Measurements from ENCODE around the gene KRT72.

Gene KRT72

GRCh38 chr12:52606581-52607218 lies 5.4 kb upstream of the KRT72 start:
- no peaks in the 10 kb centered on the region for H3K4me1 ChIP-seq (ENCODE audit: control insufficient read depth, insufficient read depth, low read length)
- no peak overlapping the region for H3K4me3 ChIP-seq (ENCODE audit: low read depth, low read length)
- no peaks in the 10 kb centered on the region for H3K9me3 ChIP-seq (ENCODE audit: control insufficient read depth, insufficient read depth, low read depth, low read length)
- CTCF ChIA-PET, result interaction anchor here (0.9 to 1.0 kb wide), 2 partner anchors 260 to 452 kb away, joined by 3 to 4 read pairs; no protein-coding TSS in a partner anchor
- peak; percentile 59 for TF ChIP-seq SCRT2 (tag by site-specific recombination; IDR thresholded peaks at IDR 0.05)
- TF ChIP-seq ZNF169 (tag by site-specific recombination; IDR thresholded peaks at IDR 0.05), result no peak
- TF ChIP-seq ZNF221 (tag by site-specific recombination; IDR thresholded peaks at IDR 0.05; ENCODE audit: borderline replicate concordance), result no peak
- POLR2A ChIA-PET, result no interaction called here
- H3K36me3 ChIP-seq (ENCODE audit: control insufficient read depth in 2 of 2, insufficient read depth in 1 of 2, low read length in 2 of 2), result no peaks in the 10 kb centered on the region
- H3K27ac ChIP-seq (ENCODE audit: extremely low read depth, low read depth, low read length), result no peak overlapping the region

- no peak for TF ChIP-seq ZNF544 (tag by site-specific recombination; IDR thresholded peaks at IDR 0.05)
- TF ChIP-seq ZFP3 (tag by site-specific recombination; IDR thresholded peaks at IDR 0.05; ENCODE audit: low read depth), result no peak
- no peak for TF ChIP-seq ZNF560 (tag by site-specific recombination; IDR thresholded peaks at IDR 0.05; ENCODE audit: borderline replicate concordance)
- no peak for TF ChIP-seq ZNF221 (tag by site-specific recombination; IDR thresholded peaks at IDR 0.05; ENCODE audit: borderline replicate concordance)
- TF ChIP-seq ZNF621 (tag by site-specific recombination; IDR thresholded peaks at IDR 0.05), result no peak
- TF ChIP-seq ZNF670 (tag by site-specific recombination; IDR thresholded peaks at IDR 0.05; ENCODE audit: low read depth), result no peak
- no peak for TF ChIP-seq BCL6B (tag by site-specific recombination; IDR thresholded peaks at IDR 0.05)
- no peak for TF ChIP-seq ZNF701 (tag by site-specific recombination; IDR thresholded peaks at IDR 0.05)
- no peak for TF ChIP-seq ZNF555 (tag by site-specific recombination; conservative IDR thresholded peaks at IDR 0.05)
- no peak for TF ChIP-seq FEZF1 (tag by site-specific recombination; IDR thresholded peaks at IDR 0.05)
- no peak for TF ChIP-seq ZNF510 (tag by site-specific recombination; IDR thresholded peaks at IDR 0.05; ENCODE audit: insufficient replicate concordance)
- TF ChIP-seq ZNF133 (tag by site-specific recombination; IDR thresholded peaks at IDR 0.05), result no peak
- TF ChIP-seq ZNF366 (tag by site-specific recombination; conservative IDR thresholded peaks at IDR 0.05), result no peak
- no peak for TF ChIP-seq ZNF558 (tag by site-specific recombination; IDR thresholded peaks at IDR 0.05)
- TF ChIP-seq ZNF449 (tag by site-specific recombination; IDR thresholded peaks at IDR 0.05), result no peak
- TF ChIP-seq SP2 (tag by site-specific recombination; IDR thresholded peaks at IDR 0.05), result no peak
- no peak for TF ChIP-seq ZNF248 (tag by site-specific recombination; IDR thresholded peaks at IDR 0.05)
- TF ChIP-seq KLF10 (tag by site-specific recombination; IDR thresholded peaks at IDR 0.05), result no peak
- ChIA-PET POLR2A (no interaction called here), CTCF (interaction anchor here (0.7 to 1.0 kb wide), 3 partner anchors 233 to 451 kb away, joined by 3 to 4 read pairs (median 3); no protein-coding TSS in a partner anchor)
- no peaks in the 10 kb centered on the region for H3K9me3 ChIP-seq (ENCODE audit: control insufficient read depth, insufficient read depth, low read depth, low read length)
- H3K27ac ChIP-seq (ENCODE audit: extremely low read depth, low read depth, low read length), result no peak overlapping the region
- H3K36me3 ChIP-seq (ENCODE audit: control insufficient read depth in 2 of 2, insufficient read depth in 1 of 2, low read length in 2 of 2), result no peaks in the 10 kb centered on the region
- no peak overlapping the region for H3K4me3 ChIP-seq (ENCODE audit: low read depth, low read length)
- no peaks in the 10 kb centered on the region for H3K4me1 ChIP-seq (ENCODE audit: control insufficient read depth, insufficient read depth, low read length)
These were observed 4.8 kb upstream of the KRT72 start for GRCh38 chr12:52606096-52606495.

GRCh38 chr12:52605542-52605941 lies 4.3 kb upstream of the KRT72 start:
- Histone ChIP-seq H3K4me1 (ENCODE audit: control insufficient read depth, insufficient read depth, low read length) (no peaks in the 10 kb centered on the region), H3K4me3 (ENCODE audit: low read depth, low read length) (no peak overlapping the region), H3K9me3 (ENCODE audit: control insufficient read depth, insufficient read depth, low read depth, low read length) (no peaks in the 10 kb centered on the region), H3K36me3 (ENCODE audit: control insufficient read depth in 2 of 2, insufficient read depth in 1 of 2, low read length in 2 of 2) (no peaks in the 10 kb centered on the region), H3K27ac (ENCODE audit: extremely low read depth, low read depth, low read length) (no peak overlapping the region)
- ChIA-PET CTCF (interaction anchor here (0.7 to 1.0 kb wide), 2 partner anchors 233 to 451 kb away, joined by 3 read pairs; no protein-coding TSS in a partner anchor), POLR2A (no interaction called here)
- TF ChIP-seq ZNF561 (tag by site-specific recombination; IDR thresholded peaks at IDR 0.05; ENCODE audit: borderline replicate concordance) (no peak), ZNF394 (tag by site-specific recombination; IDR thresholded peaks at IDR 0.05; ENCODE audit: borderline replicate concordance) (no peak), HOXC10 (CRISPR knock-in tag; IDR thresholded peaks at IDR 0.05) (no peak), ZNF837 (tag by site-specific recombination; IDR thresholded peaks at IDR 0.05) (no peak), MZF1 (tag by site-specific recombination; IDR thresholded peaks at IDR 0.05; ENCODE audit: borderline replicate concordance) (no peak), ZNF544 (tag by site-specific recombination; IDR thresholded peaks at IDR 0.05) (no peak), ZSCAN5A (tag by site-specific recombination; IDR thresholded peaks at IDR 0.05) (no peak), ZFP37 (tag by site-specific recombination; IDR thresholded peaks at IDR 0.05) (no peak), ZNF274 (IDR thresholded peaks at IDR 0.05; ENCODE audit: low read length) (no peak), ZNF274 (tag by site-specific recombination; IDR thresholded peaks at IDR 0.05; ENCODE audit: borderline replicate concordance) (no peak)

Measured in HEK293 (cell line).